DOHH2 (cell line): Measurements from ENCODE around the gene CUL3.

Experiments
- H3F3A ChIP-seq: fragments of 200-600 bp; sonication (generic), shearing (Covaris generic); 2 replicates; pipeline ENCODE4 v1.6.0; 2016; ENCODE audit warnings: antibody characterized with exemption, mild to moderate bottlenecking; ENCODE audit not compliant: control insufficient read depth, insufficient read depth
- H3K27ac ChIP-seq: fragments of 200-600 bp; sonication (generic); 2 replicates; pipeline ENCODE4 v1.5.1; 2014; ENCODE audit warnings: low read depth, mild to moderate bottlenecking, low read length, moderate library complexity
- H3K27me3 ChIP-seq: fragments of 200-600 bp; sonication (generic); 2 replicates; pipeline ENCODE4 v1.6.1; 2014; ENCODE audit warnings: mild to moderate bottlenecking, low read length, mixed read lengths; ENCODE audit not compliant: control insufficient read depth
- H3K36me3 ChIP-seq: fragments of 200-600 bp; sonication (generic); 2 replicates; pipeline ENCODE4 v1.6.1; 2014; ENCODE audit warnings: mild to moderate bottlenecking, low read length, moderate library complexity, mixed read lengths; ENCODE audit not compliant: control insufficient read depth
- H3K4me1 ChIP-seq: fragments of 200-600 bp; sonication (generic); 2 replicates; pipeline ENCODE4 v1.6.1; 2014; ENCODE audit warnings: mild to moderate bottlenecking, low read length, mixed read lengths; ENCODE audit not compliant: control insufficient read depth
- H3K4me2 ChIP-seq: fragments of 200-600 bp; sonication (generic); 2 replicates; pipeline ENCODE4 v1.6.0; 2014; ENCODE audit warnings: mild to moderate bottlenecking, low read length, moderate library complexity
- H3K4me3 ChIP-seq: fragments of 200-600 bp; sonication (generic); 2 replicates; pipeline ENCODE4 v1.5.1; 2014; ENCODE audit warnings: mild to moderate bottlenecking, low read length, mixed read lengths
- H3K79me2 ChIP-seq: fragments of 200-600 bp; sonication (generic); 2 replicates; pipeline ENCODE4 v1.6.1; 2014; ENCODE audit warnings: mild to moderate bottlenecking, low read length, mixed read lengths; ENCODE audit not compliant: control insufficient read depth
- H3K9me2 ChIP-seq: fragments of 200-600 bp; sonication (generic); replicated peaks from 2 replicates; pipeline ENCODE4 v1.6.1; 2014; ENCODE audit warnings: mild to moderate bottlenecking, low read length, mixed read lengths; ENCODE audit not compliant: control insufficient read depth
- H3K9me3 ChIP-seq: fragments of 200-600 bp; sonication (generic); 2 replicates; pipeline ENCODE4 v1.6.1; 2014; ENCODE audit warnings: antibody characterized with exemption, low read length, mixed read lengths; ENCODE audit not compliant: control insufficient read depth, insufficient read depth
- H4K20me1 ChIP-seq: fragments of 200-600 bp; sonication (generic); 2 replicates; pipeline ENCODE4 v1.6.0; 2014; ENCODE audit warnings: low read depth, mild to moderate bottlenecking, antibody characterized with exemption, low read length, moderate library complexity; ENCODE audit not compliant: control insufficient read depth, insufficient read depth
- EZH2phosphoT487 ChIP-seq: fragments of 200-600 bp; sonication (generic); IDR thresholded peaks from 2 replicates; pipeline ENCODE4 v1.6.1; 2017; ENCODE audit warnings: borderline replicate concordance, mild to moderate bottlenecking, antibody characterized with exemption, low read length, moderate library complexity, mixed read lengths
- TF ChIP-seq, protein P1 (sequence below): fragments of 200-600 bp; sonication (generic); IDR thresholded peaks from one replicate; pipeline ENCODE4 v1.5.1; 2014; ENCODE audit warnings: antibody characterized with exemption, mild to moderate bottlenecking, low read depth, low read length; ENCODE audit not compliant: poor library complexity, severe bottlenecking

CUL3 gene

DNA sequence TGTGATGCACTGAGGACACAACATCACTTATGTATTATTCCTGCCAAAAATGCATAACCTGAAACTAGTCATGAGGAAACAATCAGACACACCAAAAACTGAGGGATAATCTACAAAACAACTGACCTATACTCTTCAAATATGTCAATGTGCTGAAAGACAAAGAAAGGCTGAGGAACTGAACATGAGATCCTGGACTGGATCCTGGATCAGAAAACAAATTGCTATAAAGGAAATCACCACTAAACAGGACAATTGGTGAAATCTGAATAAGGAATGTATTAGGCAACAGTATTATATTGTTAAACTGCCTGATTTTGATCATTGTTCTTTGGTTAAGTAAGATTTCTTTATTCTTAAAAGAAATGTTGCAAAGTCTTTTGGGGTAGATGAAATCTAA lies 28.8 kb downstream of the CUL3 start:
- Histone ChIP-seq H3K4me1 (peaks cover 43% of the 10 kb centered on the region), H3K4me3 (no peak overlapping the region), H3K9me2 (no peaks in the 10 kb centered on the region), H3K36me3 (peaks cover 74% of the 10 kb centered on the region), H3F3A (peaks cover 11% of the 10 kb centered on the region), H3K9me3 (no peaks in the 10 kb centered on the region), H3K79me2 (peaks cover 100% of the 10 kb centered on the region), H3K4me2 (no peak overlapping the region), H4K20me1 (peaks cover 5% of the 10 kb centered on the region; the same call in 1 of the 2 replicates), H3K27ac (no peak overlapping the region), H3K27me3 (no peaks in the 10 kb centered on the region)
- no peak for TF ChIP-seq EZH2phosphoT487
- TF ChIP-seq, protein P1, sequence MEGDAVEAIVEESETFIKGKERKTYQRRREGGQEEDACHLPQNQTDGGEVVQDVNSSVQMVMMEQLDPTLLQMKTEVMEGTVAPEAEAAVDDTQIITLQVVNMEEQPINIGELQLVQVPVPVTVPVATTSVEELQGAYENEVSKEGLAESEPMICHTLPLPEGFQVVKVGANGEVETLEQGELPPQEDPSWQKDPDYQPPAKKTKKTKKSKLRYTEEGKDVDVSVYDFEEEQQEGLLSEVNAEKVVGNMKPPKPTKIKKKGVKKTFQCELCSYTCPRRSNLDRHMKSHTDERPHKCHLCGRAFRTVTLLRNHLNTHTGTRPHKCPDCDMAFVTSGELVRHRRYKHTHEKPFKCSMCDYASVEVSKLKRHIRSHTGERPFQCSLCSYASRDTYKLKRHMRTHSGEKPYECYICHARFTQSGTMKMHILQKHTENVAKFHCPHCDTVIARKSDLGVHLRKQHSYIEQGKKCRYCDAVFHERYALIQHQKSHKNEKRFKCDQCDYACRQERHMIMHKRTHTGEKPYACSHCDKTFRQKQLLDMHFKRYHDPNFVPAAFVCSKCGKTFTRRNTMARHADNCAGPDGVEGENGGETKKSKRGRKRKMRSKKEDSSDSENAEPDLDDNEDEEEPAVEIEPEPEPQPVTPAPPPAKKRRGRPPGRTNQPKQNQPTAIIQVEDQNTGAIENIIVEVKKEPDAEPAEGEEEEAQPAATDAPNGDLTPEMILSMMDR = no peak

DNA sequence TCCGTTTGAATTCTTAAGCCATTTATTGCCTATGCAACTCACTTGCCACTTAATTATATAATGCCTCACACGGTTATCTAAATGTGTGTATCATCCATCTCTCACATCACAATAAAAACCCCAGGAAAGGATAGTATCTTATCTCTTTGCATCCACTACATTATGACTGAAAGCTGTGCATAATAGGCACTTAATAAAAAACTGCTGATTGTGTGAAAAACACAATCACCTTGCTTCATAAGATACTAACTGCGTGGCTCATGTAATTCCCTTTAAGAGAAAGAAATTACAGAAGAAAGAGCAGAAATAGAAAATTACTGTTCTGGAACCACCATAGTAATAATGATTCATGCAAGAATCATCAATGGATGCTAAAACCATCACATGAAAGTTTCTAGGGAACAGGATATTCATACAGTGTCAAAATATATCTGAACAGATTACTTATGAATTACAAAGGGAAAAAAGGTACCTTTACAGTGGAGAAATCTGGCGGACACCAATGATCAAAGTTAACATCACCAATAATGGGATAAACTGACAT lies 29.3 kb downstream of the CUL3 start:
- no peak for TF ChIP-seq EZH2phosphoT487
- TF ChIP-seq, protein P1 = no peak
- Histone ChIP-seq H3K79me2 (peaks cover 98% of the 10 kb centered on the region), H3K4me1 (peaks cover 43% of the 10 kb centered on the region), H4K20me1 (peaks cover 4% of the 10 kb centered on the region; the same call in 1 of the 2 replicates), H3K27me3 (no peaks in the 10 kb centered on the region), H3K4me3 (no peak overlapping the region), H3K9me2 (no peaks in the 10 kb centered on the region), H3K27ac (no peak overlapping the region), H3K9me3 (no peaks in the 10 kb centered on the region), H3K4me2 (no peak overlapping the region), H3K36me3 (peaks cover 69% of the 10 kb centered on the region), H3F3A (peaks cover 11% of the 10 kb centered on the region)

DNA sequence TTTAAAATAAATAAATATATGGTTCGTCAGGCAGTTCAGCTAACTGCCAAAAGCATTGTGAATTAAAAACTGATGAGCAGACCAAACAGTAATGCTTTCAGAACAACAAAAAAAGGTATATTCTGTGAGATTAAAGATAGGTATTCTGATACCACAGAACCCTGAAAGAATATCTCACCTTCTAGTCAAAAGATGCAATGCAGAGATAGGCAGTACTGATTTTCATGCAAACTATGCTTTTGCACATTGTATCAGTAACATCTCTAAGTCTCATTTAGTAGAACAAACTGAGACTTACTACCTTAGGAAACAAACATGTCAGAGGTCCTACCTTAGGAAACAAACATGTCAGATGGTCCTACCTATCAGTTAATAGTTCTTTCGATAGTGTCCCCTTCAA lies 32.4 kb downstream of the CUL3 start:
- H3K36me3 ChIP-seq = peaks cover 82% of the 10 kb centered on the region
- no peaks in the 10 kb centered on the region for H3K9me3 ChIP-seq
- H3K27ac ChIP-seq = no peak overlapping the region

More for the DNA sequence above, 32.4 kb downstream of the CUL3 start:
- peaks cover 15% of the 10 kb centered on the region for H3F3A ChIP-seq
- no peak overlapping the region for H3K4me2 ChIP-seq
- no peaks in the 10 kb centered on the region for H3K9me2 ChIP-seq
- H3K4me3 ChIP-seq = no peak overlapping the region
- no peaks in the 10 kb centered on the region for H3K27me3 ChIP-seq
- H3K79me2 ChIP-seq = peaks cover 98% of the 10 kb centered on the region
- H4K20me1 ChIP-seq = no peaks in the 10 kb centered on the region; the same call in 1 of the 2 replicates
- TF ChIP-seq EZH2phosphoT487 = no peak
- TF ChIP-seq, protein P1 = no peak
- peaks cover 65% of the 10 kb centered on the region for H3K4me1 ChIP-seq
